Measurements from ENCODE around the gene AGPAT4. TPM values are rescaled to one million over a fixed set of nuclear protein-coding genes. Genes with fewer than 3 reads are reported as not detected.
"Not testable (repeated sequence)": the region's sequence is repeated elsewhere in the genome, so short reads cannot be mapped to it uniquely, and the experiment has no call there.

The AGPAT4 gene
- total RNA-seq, 1 experiment from 2014 or later: 15.5 TPM

- TF ChIP-seq JUND (IDR thresholded peaks at IDR 0.05): peak; percentile 77
- TF ChIP-seq EGR1 (IDR thresholded peaks at IDR 0.05; ENCODE audit: low read depth): no peak
Measured at GRCh38 chr6:161186173-161186769, 87.6 kb downstream of the AGPAT4 start (continued).

- Histone ChIP-seq H3K9ac (ENCODE audit: low read length) (no peak overlapping the region), H3K36me3 (ENCODE audit: control insufficient read depth in 1 of 2, insufficient read depth in 2 of 2, low read length in 2 of 2) (no peaks in the 10 kb centered on the region), H3K27ac (ENCODE audit: low read depth, low read length) (no peak overlapping the region), H3K79me2 (ENCODE audit: insufficient read depth, low read length) (no peaks in the 10 kb centered on the region), H3K4me3 (replicated peaks in 1 of 2; ENCODE audit: low read depth in 1 of 2, low read length in 2 of 2) (no peak overlapping the region), H3K4me1 (ENCODE audit: control insufficient read depth in 1 of 2, insufficient read depth in 2 of 2, low read length in 2 of 2) (peaks cover 0 to 9% of the 10 kb centered on the region in 2 experiments; a peak in 2 of 4 replicates), H3K9me2 (ENCODE audit: insufficient read depth) (no peaks in the 10 kb centered on the region), H3K9me3 (ENCODE audit: control insufficient read depth in 1 of 2, insufficient read depth in 1 of 2, low read depth in 1 of 2, low read length in 2 of 2) (no peaks in the 10 kb centered on the region), H2AFZ (ENCODE audit: low read depth, low read length, poor library complexity, severe bottlenecking) (no peak overlapping the region), H3K27me3 (ENCODE audit: insufficient read depth, low read length) (no peaks in the 10 kb centered on the region), H4K20me1 (ENCODE audit: insufficient read depth) (no peaks in the 10 kb centered on the region), H3K4me2 (ENCODE audit: low read length) (no peak overlapping the region)
- ChIA-PET POLR2A (no interaction called here), CTCF (no interaction called here), RAD21 (ENCODE audit: low non-redundant PET in 1 of 2, low total read pairs in 2 of 2, uncharacterized antibody in 2 of 2, unreplicated experiment in 2 of 2) (no interaction called here)
- intact Hi-C loops (cut with micrococcal nuclease): no loop called here
- ATAC-seq (no peak), DNase-seq (ENCODE audit: low read depth, low spot score) (no peak)
- TF ChIP-seq CBX3 (IDR thresholded peaks at IDR 0.05; ENCODE audit: low read depth) (no peak), ZNF274 (IDR thresholded peaks at IDR 0.05; ENCODE audit: low read depth, low read length) (no peak), CEBPB (IDR thresholded peaks at IDR 0.05; ENCODE audit: low read depth) (no peak), POLR2AphosphoS5 (IDR thresholded peaks at IDR 0.05; ENCODE audit: low read depth, low read length) (no peak), JUND (IDR thresholded peaks at IDR 0.05) (no peak), ELF1 (IDR thresholded peaks at IDR 0.05; ENCODE audit: borderline replicate concordance, low read depth) (no peak)
- TF ChIP-seq, protein P1, sequence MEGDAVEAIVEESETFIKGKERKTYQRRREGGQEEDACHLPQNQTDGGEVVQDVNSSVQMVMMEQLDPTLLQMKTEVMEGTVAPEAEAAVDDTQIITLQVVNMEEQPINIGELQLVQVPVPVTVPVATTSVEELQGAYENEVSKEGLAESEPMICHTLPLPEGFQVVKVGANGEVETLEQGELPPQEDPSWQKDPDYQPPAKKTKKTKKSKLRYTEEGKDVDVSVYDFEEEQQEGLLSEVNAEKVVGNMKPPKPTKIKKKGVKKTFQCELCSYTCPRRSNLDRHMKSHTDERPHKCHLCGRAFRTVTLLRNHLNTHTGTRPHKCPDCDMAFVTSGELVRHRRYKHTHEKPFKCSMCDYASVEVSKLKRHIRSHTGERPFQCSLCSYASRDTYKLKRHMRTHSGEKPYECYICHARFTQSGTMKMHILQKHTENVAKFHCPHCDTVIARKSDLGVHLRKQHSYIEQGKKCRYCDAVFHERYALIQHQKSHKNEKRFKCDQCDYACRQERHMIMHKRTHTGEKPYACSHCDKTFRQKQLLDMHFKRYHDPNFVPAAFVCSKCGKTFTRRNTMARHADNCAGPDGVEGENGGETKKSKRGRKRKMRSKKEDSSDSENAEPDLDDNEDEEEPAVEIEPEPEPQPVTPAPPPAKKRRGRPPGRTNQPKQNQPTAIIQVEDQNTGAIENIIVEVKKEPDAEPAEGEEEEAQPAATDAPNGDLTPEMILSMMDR (IDR thresholded peaks at IDR 0.05 in 2 of 3, conservative IDR thresholded peaks at IDR 0.05 in 1 of 3; ENCODE audit: borderline replicate concordance in 1 of 3, insufficient read depth in 1 of 3, low read depth in 2 of 3, low read length in 2 of 3): no peak
- BruUV-seq (replicated peaks): no TSS peak
Measured at GRCh38 chr6:161181121-161181520, 92.7 kb downstream of the AGPAT4 start.

DNA sequence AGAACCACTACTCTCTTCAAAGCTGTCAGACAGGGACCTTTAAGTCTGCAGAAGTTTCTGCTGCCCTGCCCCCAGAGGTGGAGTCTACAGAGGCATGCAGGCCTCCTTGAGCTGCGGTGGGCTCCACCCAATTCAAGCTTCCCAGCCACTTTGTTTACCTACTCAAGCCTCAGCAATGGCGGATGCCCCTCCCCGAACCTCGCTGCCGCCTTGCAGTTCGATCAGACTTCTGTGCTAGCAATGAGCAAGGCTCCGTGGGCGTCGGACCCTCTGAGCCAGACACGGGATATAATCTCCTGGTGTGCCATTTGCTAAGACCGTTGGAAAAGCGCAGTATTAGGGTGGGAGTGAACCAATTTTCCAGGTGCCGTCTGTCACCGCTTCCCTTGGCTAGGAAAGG, 95.7 kb downstream of the AGPAT4 start:
- H3K27ac ChIP-seq (ENCODE audit: low read depth, low read length); CTCF ChIA-PET; intact Hi-C loops (cut with micrococcal nuclease); H3K27me3 ChIP-seq (ENCODE audit: insufficient read depth, low read length); H3K9me3 ChIP-seq (ENCODE audit: control insufficient read depth in 1 of 2, insufficient read depth in 1 of 2, low read depth in 1 of 2, low read length in 2 of 2); H3K9me2 ChIP-seq (ENCODE audit: insufficient read depth); BruUV-seq (replicated peaks); H3K36me3 ChIP-seq (ENCODE audit: control insufficient read depth in 1 of 2, insufficient read depth in 2 of 2, low read length in 2 of 2); H3K79me2 ChIP-seq (ENCODE audit: insufficient read depth, low read length); H3K4me2 ChIP-seq (ENCODE audit: low read length); ATAC-seq; H3K4me3 ChIP-seq (replicated peaks in 1 of 2; ENCODE audit: low read depth in 1 of 2, low read length in 2 of 2); H3K9ac ChIP-seq (ENCODE audit: low read length); POLR2A ChIA-PET; H2AFZ ChIP-seq (ENCODE audit: low read depth, low read length, poor library complexity, severe bottlenecking); DNase-seq (ENCODE audit: low read depth, low spot score); RAD21 ChIA-PET (ENCODE audit: low non-redundant PET in 1 of 2, low total read pairs in 2 of 2, uncharacterized antibody in 2 of 2, unreplicated experiment in 2 of 2); H4K20me1 ChIP-seq (ENCODE audit: insufficient read depth); H3K4me1 ChIP-seq (ENCODE audit: control insufficient read depth in 1 of 2, insufficient read depth in 2 of 2, low read length in 2 of 2): not testable (repeated sequence)

- BruUV-seq (replicated peaks); H3K79me2 ChIP-seq (ENCODE audit: insufficient read depth, low read length); POLR2A ChIA-PET; DNase-seq (ENCODE audit: low read depth, low spot score); intact Hi-C loops (cut with micrococcal nuclease); H3K4me2 ChIP-seq (ENCODE audit: low read length); H3K9me2 ChIP-seq (ENCODE audit: insufficient read depth); H3K27me3 ChIP-seq (ENCODE audit: insufficient read depth, low read length); H3K9ac ChIP-seq (ENCODE audit: low read length); H3K36me3 ChIP-seq (ENCODE audit: control insufficient read depth in 1 of 2, insufficient read depth in 2 of 2, low read length in 2 of 2); H3K4me3 ChIP-seq (replicated peaks in 1 of 2; ENCODE audit: low read depth in 1 of 2, low read length in 2 of 2); H3K27ac ChIP-seq (ENCODE audit: low read depth, low read length); RAD21 ChIA-PET (ENCODE audit: low non-redundant PET in 1 of 2, low total read pairs in 2 of 2, uncharacterized antibody in 2 of 2, unreplicated experiment in 2 of 2); H3K4me1 ChIP-seq (ENCODE audit: control insufficient read depth in 1 of 2, insufficient read depth in 2 of 2, low read length in 2 of 2); H3K9me3 ChIP-seq (ENCODE audit: control insufficient read depth in 1 of 2, insufficient read depth in 1 of 2, low read depth in 1 of 2, low read length in 2 of 2); CTCF ChIA-PET; ATAC-seq; H4K20me1 ChIP-seq (ENCODE audit: insufficient read depth); H2AFZ ChIP-seq (ENCODE audit: low read depth, low read length, poor library complexity, severe bottlenecking): not testable (repeated sequence)
Measured at GRCh38 chr6:161176428-161176827, 97.4 kb downstream of the AGPAT4 start.

Data from HCT116 (cell line).